ENCODE results near the gene POTEB3.
"Not testable (repeated sequence)": the region's sequence is repeated elsewhere in the genome, so short reads cannot be mapped to it uniquely, and the experiment has no call there.

- not testable (repeated sequence) for TF ChIP-seq CTCF, POLR2AphosphoS5, POLR2A (IDR thresholded peaks at IDR 0.05)
These were observed 32.9 kb downstream of the POTEB3 start for GRCh38 chr15:21407366-21407765.
